NCI-H82 treated with DMSO at 0.1 percent for 48 hours (cell line): Measurements from ENCODE around the gene COL6A1.
"Not testable (repeated sequence)": the region's sequence is repeated elsewhere in the genome, so short reads cannot be mapped to it uniquely, and the experiment has no call there.

Experiments used
- DNase-seq: peaks from one replicate; lab custom pipeline; 2025; ENCODE audit not compliant: unreplicated experiment; lab: John Stamatoyannopoulos, UW

The COL6A1 gene

GRCh38 chr21:46046906-46047305, 65.3 kb downstream of the COL6A1 start:
- DNase-seq = not testable (repeated sequence)

DNA sequence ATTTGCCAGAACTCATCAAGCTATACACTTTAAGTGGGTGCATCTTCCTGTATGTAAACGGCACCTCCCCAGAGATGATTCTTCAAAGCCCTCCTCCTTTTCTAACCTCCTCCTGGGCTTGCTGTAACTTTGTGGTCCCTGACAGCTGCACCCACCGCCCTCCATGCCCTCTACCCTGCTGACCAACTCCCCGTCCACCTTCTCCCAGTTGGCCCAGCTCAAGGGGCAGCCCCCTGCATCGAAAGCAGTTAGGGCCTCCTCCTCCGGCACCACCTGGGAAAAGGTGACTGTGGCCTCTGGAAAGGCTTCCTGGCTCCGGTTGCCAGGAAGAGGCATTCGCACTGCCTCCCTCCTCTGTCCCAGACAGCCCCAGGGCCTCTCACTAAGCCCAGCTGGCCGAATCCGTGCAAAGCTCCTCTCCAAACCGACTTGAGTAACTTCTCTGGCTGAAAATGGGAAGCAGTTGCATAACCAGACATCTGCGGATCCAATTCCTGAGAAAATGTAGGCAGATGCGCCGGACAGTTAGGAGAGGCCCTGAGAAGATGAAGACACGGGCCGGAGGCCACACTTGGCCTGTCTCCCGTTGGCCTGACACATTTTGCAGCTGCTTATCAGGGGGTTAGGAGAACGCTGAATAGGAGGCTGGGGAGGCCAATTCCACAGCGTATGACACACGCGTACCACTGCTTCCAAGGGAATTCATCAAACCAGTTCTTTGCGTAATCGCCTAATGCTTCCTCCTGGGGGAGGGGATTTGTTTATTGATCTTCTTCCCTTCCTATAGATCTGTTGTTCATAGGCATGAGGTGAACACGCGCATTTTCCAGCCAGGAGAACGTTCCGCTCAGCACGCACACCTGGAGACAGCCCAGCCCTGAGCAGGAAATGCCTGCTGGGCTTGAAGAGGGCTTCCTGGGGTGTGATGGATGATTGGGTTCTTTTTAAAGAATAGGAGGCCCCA, 67.6 kb downstream of the COL6A1 start:
- DNase-seq = no peak

DNA sequence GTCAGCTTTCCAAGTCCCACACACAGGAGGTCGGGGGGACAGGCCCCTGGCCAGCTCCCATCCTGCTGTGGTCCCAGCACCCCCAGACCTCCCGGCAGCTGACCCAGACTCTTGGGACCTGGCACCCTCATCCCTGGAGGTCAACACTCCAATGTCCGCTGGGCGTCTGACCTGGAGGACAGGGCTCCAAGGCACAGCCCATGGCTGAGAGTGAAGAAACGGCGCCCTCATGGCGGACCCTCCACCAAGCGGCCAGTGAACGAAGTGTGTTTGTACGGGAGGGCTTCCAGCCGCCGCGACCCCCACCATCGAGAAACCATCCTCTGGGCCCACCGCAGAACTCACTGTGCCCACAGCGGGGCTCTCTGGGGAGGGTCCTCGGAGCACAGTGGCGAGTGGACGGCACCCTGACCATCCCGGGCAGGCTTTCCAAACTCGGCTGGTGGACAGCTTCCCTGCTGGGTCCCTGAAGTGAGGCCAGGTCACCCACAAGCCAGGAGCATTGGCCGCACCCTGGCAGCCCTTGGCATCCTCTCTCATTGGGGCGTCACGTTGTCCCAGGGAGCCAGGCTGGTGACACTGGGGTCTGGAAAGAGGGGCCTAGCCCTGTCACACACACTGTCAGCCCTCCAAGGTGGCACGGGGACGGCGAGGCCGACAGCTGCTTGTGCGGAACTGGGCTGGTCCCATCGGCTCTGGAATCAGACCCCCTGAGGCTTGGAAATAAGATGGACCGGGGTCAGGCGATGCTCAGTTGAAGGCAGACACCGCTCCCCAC, 68.5 kb downstream of the COL6A1 start:
- no peak for DNase-seq

DNA sequence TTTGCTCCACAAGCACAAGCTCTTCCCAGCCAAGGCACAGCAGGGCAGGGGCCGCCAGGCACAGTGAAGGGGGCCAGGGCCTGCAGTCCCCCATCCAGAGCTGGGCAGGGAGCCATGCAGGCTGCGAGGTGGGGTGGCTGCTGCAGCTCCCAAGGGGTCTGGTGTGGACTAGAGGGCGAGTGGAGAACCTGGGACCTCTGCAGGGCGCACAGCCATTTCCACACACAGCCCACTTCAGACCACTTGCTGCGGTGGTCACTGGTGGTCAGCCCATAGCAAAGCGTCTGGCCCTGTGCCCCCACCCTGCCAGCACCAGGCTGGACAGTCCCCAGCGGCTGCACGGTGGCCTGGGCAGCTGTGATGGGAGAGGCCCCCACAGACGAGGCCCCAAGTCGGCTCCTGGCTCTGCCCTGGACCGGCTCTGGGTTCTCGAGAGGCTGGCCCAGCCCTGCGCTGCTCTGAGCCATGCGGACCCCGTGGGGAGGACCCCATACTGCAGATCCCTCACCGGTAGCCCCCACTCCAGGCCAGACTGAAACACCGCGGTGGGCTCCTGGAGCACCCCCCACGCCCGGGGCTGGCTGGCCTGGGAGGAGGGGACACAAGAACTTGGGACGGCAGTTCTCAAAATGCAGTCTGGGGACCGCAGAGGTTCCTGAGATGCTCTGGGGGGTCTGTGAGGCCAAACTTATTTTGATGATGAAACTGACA, 69.3 kb downstream of the COL6A1 start:
- no peak for DNase-seq

GRCh38 chr21:46051379-46051770, 69.8 kb downstream of the COL6A1 start:
- DNase-seq = no peak

GRCh38 chr21:46051821-46052675, 70.5 kb downstream of the COL6A1 start:
- DNase-seq = no peak

GRCh38 chr21:46052703-46053651, 71.4 kb downstream of the COL6A1 start:
- DNase-seq = no peak

DNA sequence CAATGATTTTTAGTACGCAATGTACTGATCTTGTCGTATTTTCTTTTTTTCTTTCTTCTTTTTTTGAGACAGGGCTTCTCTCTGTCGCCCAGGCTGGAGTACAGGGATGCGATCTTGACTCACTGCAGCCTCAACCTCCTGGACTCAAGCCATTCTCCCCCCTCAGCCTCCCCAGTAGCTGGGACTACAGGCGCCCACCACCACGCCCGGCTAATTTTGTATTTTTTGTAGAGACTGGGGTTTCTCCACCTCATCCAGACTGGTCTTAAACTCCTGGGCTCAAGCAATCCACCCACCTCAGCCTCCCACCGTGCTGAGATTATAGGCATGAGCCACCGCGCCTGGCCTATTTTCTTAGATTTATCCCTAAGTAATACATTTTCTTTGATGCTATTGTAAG, 72.5 kb downstream of the COL6A1 start:
- no peak for DNase-seq

DNA sequence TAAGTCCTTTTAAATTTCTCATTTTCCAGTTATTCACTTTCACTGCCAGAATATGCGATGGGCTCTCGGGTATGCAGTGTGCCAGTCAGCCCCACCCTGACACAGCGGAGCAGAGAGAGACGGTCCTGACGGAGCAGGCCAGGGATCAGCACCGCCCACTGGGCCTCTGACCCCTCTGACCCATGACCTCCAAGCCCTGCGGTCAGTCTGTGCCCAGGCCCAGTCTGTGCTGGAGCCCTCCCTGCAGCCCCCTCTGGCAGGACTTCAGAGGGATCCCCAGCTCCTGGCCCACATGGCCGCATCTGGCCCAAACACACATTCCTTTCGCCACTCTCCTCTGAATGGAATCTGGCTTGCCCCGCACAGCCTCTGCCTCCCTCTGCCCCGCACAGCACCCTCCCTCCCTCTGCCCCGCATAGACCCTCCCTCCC, 72.9 kb downstream of the COL6A1 start:
- no peak for DNase-seq
